Adipocyte (in vitro differentiated cells): ENCODE data around the gene BNIP1.

Experiments used
- DNase-seq: peaks from one replicate; pipeline ENCODE4 v3.0.0-alpha.2; 2015; ENCODE audit warnings: low read depth
- H3K27me3 ChIP-seq: replicated peaks from 2 replicates; pipeline ENCODE4 v1.7.0; 2013; ENCODE audit warnings: mild to moderate bottlenecking, low read length, moderate library complexity; ENCODE audit not compliant: control insufficient read depth, insufficient read depth
- H3K36me3 ChIP-seq: 2 replicates; pipeline ENCODE4 v1.7.0; 2013; ENCODE audit warnings: low read length, mild to moderate bottlenecking, moderate library complexity; ENCODE audit not compliant: control insufficient read depth, insufficient read depth, severe bottlenecking
- H3K4me1 ChIP-seq: 2 replicates; pipeline ENCODE4 v1.7.0; 2013; ENCODE audit warnings: mild to moderate bottlenecking, low read length, moderate library complexity; ENCODE audit not compliant: control insufficient read depth, insufficient read depth
- H3K4me3 ChIP-seq: 2 replicates; pipeline ENCODE4 v1.7.0; 2013; ENCODE audit warnings: mild to moderate bottlenecking, low read length, moderate library complexity
- H3K9ac ChIP-seq: 2 replicates; pipeline ENCODE4 v1.7.0; 2013; ENCODE audit warnings: mild to moderate bottlenecking, low read length, moderate library complexity
- H3K9me3 ChIP-seq: 2 replicates; pipeline ENCODE4 v1.7.0; 2013; ENCODE audit warnings: mild to moderate bottlenecking, low read length, moderate library complexity; ENCODE audit not compliant: control insufficient read depth

The BNIP1 gene

GRCh38 chr5:173165177-173166016 is 21.1 kb downstream of the BNIP1 start:
- H3K36me3 ChIP-seq: peaks cover 22% of the 10 kb centered on the region
- DNase-seq: no peak

GRCh38 chr5:173172166-173172565 is 27.8 kb downstream of the BNIP1 start:
- no peak for DNase-seq
- H3K9me3 ChIP-seq: no peaks in the 10 kb centered on the region
- no peak overlapping the region for H3K4me3 ChIP-seq
- H3K4me1 ChIP-seq: no peaks in the 10 kb centered on the region
- peaks cover 11% of the 10 kb centered on the region for H3K27me3 ChIP-seq
- H3K36me3 ChIP-seq: no peaks in the 10 kb centered on the region
- no peak overlapping the region for H3K9ac ChIP-seq

More at GRCh38 chr5:173165177-173166016, 21.1 kb downstream of the BNIP1 start:
- H3K4me1 ChIP-seq: no peaks in the 10 kb centered on the region
- H3K27me3 ChIP-seq: peaks cover 4% of the 10 kb centered on the region
- no peak overlapping the region for H3K4me3 ChIP-seq
- no peak overlapping the region for H3K9ac ChIP-seq
- H3K9me3 ChIP-seq: no peaks in the 10 kb centered on the region

DNA sequence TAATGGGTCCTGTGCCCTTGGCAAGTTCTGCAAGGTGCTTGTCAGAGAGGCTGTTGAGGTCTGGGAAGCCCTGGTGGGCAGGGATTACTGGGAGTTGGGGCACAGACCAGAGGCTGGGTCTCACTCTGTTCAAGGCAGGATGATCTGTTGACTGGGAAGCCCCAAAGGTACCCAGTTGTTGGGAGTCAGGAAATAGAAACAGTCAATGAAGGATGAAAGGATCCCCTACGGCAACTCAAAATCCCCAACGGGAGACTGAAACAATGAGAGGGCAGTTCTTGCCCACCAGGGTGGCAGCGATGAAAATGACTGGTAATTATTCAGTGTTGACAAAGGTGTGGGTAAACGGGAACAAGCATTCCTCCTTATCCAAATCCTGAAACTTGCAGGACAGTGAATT is 31.2 kb downstream of the BNIP1 start:
- peaks cover 18% of the 10 kb centered on the region for H3K27me3 ChIP-seq
- H3K9ac ChIP-seq: no peak overlapping the region
- H3K9me3 ChIP-seq: peaks cover 12% of the 10 kb centered on the region
- no peak for DNase-seq
- H3K4me3 ChIP-seq: no peak overlapping the region
- no peaks in the 10 kb centered on the region for H3K36me3 ChIP-seq
- H3K4me1 ChIP-seq: no peaks in the 10 kb centered on the region

GRCh38 chr5:173178369-173178910 is 34.1 kb downstream of the BNIP1 start:
- H3K4me3 ChIP-seq: no peak overlapping the region
- H3K4me1 ChIP-seq: no peaks in the 10 kb centered on the region
- H3K27me3 ChIP-seq: peaks cover 24% of the 10 kb centered on the region
- no peak overlapping the region for H3K9ac ChIP-seq
- H3K9me3 ChIP-seq: peaks cover 24% of the 10 kb centered on the region
- DNase-seq: no peak
- H3K36me3 ChIP-seq: no peaks in the 10 kb centered on the region

DNA sequence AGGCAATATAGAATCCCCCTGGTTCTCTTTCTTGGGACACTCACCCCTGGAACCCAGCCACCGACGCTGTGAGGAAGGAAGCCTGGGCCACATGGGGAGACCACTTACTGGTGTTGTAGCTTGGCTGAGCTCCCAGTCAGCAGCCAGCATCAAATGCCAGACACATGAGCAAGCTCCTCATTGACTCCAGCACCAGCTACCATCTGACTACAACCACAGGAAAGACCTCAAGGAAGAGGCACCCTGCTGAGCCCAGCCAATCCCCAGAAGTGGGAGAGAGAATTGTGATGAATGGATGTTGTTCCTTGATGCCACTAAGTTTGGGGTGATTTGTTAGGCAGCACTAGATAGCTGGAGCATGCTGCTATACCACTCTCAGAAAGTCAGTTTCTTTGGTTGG is 36.0 kb downstream of the BNIP1 start:
- no peak for DNase-seq
- H3K9me3 ChIP-seq: peaks cover 24% of the 10 kb centered on the region
- H3K4me3 ChIP-seq: no peak overlapping the region
- no peaks in the 10 kb centered on the region for H3K36me3 ChIP-seq
- no peak overlapping the region for H3K9ac ChIP-seq
- H3K27me3 ChIP-seq: peaks cover 24% of the 10 kb centered on the region
- no peaks in the 10 kb centered on the region for H3K4me1 ChIP-seq

GRCh38 chr5:173187054-173187743 is 42.9 kb downstream of the BNIP1 start:
- DNase-seq: no peak
- Histone ChIP-seq H3K36me3 (no peaks in the 10 kb centered on the region), H3K4me1 (no peaks in the 10 kb centered on the region), H3K9me3 (no peaks in the 10 kb centered on the region), H3K4me3 (no peak overlapping the region), H3K27me3 (peaks cover 40% of the 10 kb centered on the region), H3K9ac (no peak overlapping the region)

GRCh38 chr5:173188280-173188679 is 43.9 kb downstream of the BNIP1 start:
- DNase-seq: no peak
- Histone ChIP-seq H3K4me3 (no peak overlapping the region), H3K9ac (no peak overlapping the region), H3K36me3 (no peaks in the 10 kb centered on the region), H3K9me3 (no peaks in the 10 kb centered on the region), H3K27me3 (peaks cover 40% of the 10 kb centered on the region), H3K4me1 (no peaks in the 10 kb centered on the region)

- Histone ChIP-seq H3K9me3 (peaks cover 6% of the 10 kb centered on the region), H3K4me1 (no peaks in the 10 kb centered on the region), H3K27me3 (peaks cover 51% of the 10 kb centered on the region), H3K36me3 (no peaks in the 10 kb centered on the region), H3K4me3 (no peak overlapping the region), H3K9ac (no peak overlapping the region)
- DNase-seq: no peak
These were observed 46.7 kb downstream of the BNIP1 start for GRCh38 chr5:173191015-173191414.

GRCh38 chr5:173191561-173191960 is 47.2 kb downstream of the BNIP1 start:
- peaks cover 52% of the 10 kb centered on the region for H3K27me3 ChIP-seq
- H3K9me3 ChIP-seq: peaks cover 6% of the 10 kb centered on the region
- H3K4me3 ChIP-seq: no peak overlapping the region
- DNase-seq: no peak
- no peak overlapping the region for H3K9ac ChIP-seq
- H3K4me1 ChIP-seq: no peaks in the 10 kb centered on the region
- no peaks in the 10 kb centered on the region for H3K36me3 ChIP-seq

- Histone ChIP-seq H3K9me3 (peaks cover 6% of the 10 kb centered on the region), H3K36me3 (no peaks in the 10 kb centered on the region), H3K27me3 (peaks cover 54% of the 10 kb centered on the region), H3K4me1 (no peaks in the 10 kb centered on the region), H3K9ac (no peak overlapping the region), H3K4me3 (no peak overlapping the region)
- DNase-seq: peak; percentile 3
These were observed 48.2 kb downstream of the BNIP1 start for GRCh38 chr5:173192561-173192960.

DNA sequence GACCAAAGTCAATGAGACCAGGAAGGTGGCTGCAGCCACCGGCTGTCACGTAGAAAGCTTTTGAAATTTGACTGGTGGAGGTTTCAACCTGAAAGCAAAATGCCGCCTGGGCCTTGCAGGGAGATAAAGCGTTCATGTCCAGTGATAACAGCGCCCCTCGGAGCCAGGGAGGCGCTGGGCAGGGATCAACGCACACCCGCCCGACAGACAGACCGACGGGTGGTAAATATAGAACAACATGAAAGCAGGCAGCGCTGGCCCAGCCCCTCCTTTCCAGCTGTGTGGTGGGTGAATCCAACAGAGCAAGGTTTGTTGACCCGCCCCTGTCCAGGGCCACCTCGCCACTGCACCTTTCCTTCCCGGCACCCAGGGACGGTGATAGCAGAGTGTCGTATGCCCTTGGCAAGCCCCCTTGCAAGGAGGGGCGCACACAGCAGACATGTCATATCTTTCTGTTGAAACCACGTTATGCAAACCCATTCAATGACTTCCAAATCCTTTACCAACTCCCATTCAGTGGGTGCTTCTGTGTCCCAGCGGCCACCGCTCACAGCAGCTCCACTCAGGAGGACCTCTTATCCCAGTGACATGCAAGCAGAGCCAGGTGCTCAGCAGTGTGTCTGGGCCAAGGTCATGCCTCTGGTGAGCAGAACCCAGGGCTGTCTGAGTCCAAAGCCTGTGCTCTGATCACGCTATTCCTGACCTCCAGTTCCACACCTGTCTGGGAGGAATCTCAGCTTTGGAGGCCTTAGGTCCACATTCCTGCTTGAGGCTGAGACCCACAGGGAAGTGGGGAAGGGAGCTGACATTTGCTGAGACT is 52.0 kb downstream of the BNIP1 start:
- H3K9me3 ChIP-seq: peaks cover 26% of the 10 kb centered on the region
- H3K4me3 ChIP-seq: no peak overlapping the region
- no peak for DNase-seq
- no peaks in the 10 kb centered on the region for H3K36me3 ChIP-seq
- H3K27me3 ChIP-seq: peaks cover 31% of the 10 kb centered on the region
- no peak overlapping the region for H3K9ac ChIP-seq
- no peaks in the 10 kb centered on the region for H3K4me1 ChIP-seq
